Esophagus squamous epithelium (tissue), 5 donors: Measurements from ENCODE around the gene HPCAL1. TPM values are rescaled to one million over a fixed set of nuclear protein-coding genes. Genes with fewer than 3 reads are reported as not detected.

Experiments used
- DNase-seq: peaks from one replicate; lab custom pipeline; 2025; lab: John Stamatoyannopoulos, UW
- H3K27ac ChIP-seq, 4 donors: fragments of 200-600 bp; sonication (generic); one replicate each; pipeline ENCODE4 v1.5.1; 2016 to 2019; ENCODE audit warnings: mild to moderate bottlenecking in 1 of 4
- H3K27me3 ChIP-seq, 4 donors: fragments of 200-600 bp; sonication (generic); 1 replicate in 3 of 4; 2 replicates in 1 of 4; pipeline versions ENCODE4 v1.5.1 to v1.6.0; 2017 to 2021; ENCODE audit warnings: antibody characterized with exemption in 1 of 4
- H3K36me3 ChIP-seq, 3 donors: fragments of 200-600 bp; sonication (generic); one replicate each; pipeline ENCODE4 v1.5.1; 2016 to 2019
- H3K4me1 ChIP-seq, 3 donors: fragments of 200-600 bp; sonication (generic); one replicate each; pipeline ENCODE4 v1.5.1; 2017 to 2019
- H3K4me3 ChIP-seq, 4 donors: fragments of 200-600 bp; sonication (generic); 1 replicate in 3 of 4; 2 replicates in 1 of 4; pipeline ENCODE4 v1.5.1; 2016 to 2019; ENCODE audit warnings: mild to moderate bottlenecking in 2 of 4, moderate library complexity in 1 of 4
- H3K9me3 ChIP-seq, 3 donors: fragments of 200-600 bp; sonication (generic); one replicate each; pipeline ENCODE4 v1.5.1; 2016 to 2019
- CTCF ChIP-seq, 6 experiments: fragments of 450-650 bp in 4 of 6; fragments of 200-600 bp in 2 of 6; sonication (generic) in 2 of 6; IDR thresholded peaks; one replicate each; pipeline ENCODE4 v1.5.1; 2016 to 2019; ENCODE audit warnings: antibody characterized with exemption in 6 of 6, mild to moderate bottlenecking in 4 of 6, moderate library complexity in 4 of 6
- POLR2A ChIP-seq, 4 donors: fragments of 450-650 bp; IDR thresholded peaks; one replicate each; pipeline ENCODE4 v1.6.1; 2017; ENCODE audit warnings: antibody characterized with exemption in 4 of 4, mild to moderate bottlenecking in 4 of 4, moderate library complexity in 3 of 4
- WGBS, 2 donors: methylation state at CpG; one replicate each; pipeline ENCODE4 v1.1.5; 2018; 5-methylcytosine and 5-hydroxymethylcytosine counted together
- intact Hi-C: fragments of 100-400 bp; cut with DNase I; formaldehyde crosslinking; loops from one replicate; pipeline ENCODE4 v1.15.0; 2022
- total RNA-seq, 4 donors: library from RNA; depleted of rRNA; stranded (reverse); fragments of >200 nt; gene quantifications; one replicate each; pipeline ENCODE4 v1.1.0, GENCODE V29; 2016
- donor health status: DM: yes; HTN: yes; CAD: no.

Gene HPCAL1
- total RNA-seq, 4 donors from 2014 or later = 13.2 to 26.4 (median 20.5) TPM

- intact Hi-C loops = no loop called here
- Histone ChIP-seq H3K4me3 (no peak overlapping the region), H3K27me3 (peaks cover 0 to 13% (median 0%) of the 10 kb centered on the region in 4 donors), H3K27ac (no peak overlapping the region), H3K9me3 (no peaks in the 10 kb centered on the region), H3K36me3 (no peaks in the 10 kb centered on the region), H3K4me1 (no peaks in the 10 kb centered on the region)
- WGBS, 2 donors = 80% methylated on average over 12 to 19 of the region's 26 CpGs
- TF ChIP-seq POLR2A (IDR thresholded peaks at IDR 0.05) (no peak), CTCF (IDR thresholded peaks at IDR 0.05) (no peak)
- no peak for DNase-seq
Observed at GRCh38 chr2:10264506-10265328, 38.0 kb upstream of the HPCAL1 start.

GRCh38 chr2:10265329-10266132 lies 37.2 kb upstream of the HPCAL1 start:
- H3K4me3 ChIP-seq = no peak overlapping the region
- intact Hi-C loops = no loop called here
- DNase-seq = no peak
- no peak for TF ChIP-seq CTCF (IDR thresholded peaks at IDR 0.05)
- TF ChIP-seq POLR2A (IDR thresholded peaks at IDR 0.05) = no peak
- H3K4me1 ChIP-seq = no peaks in the 10 kb centered on the region
- H3K9me3 ChIP-seq = no peaks in the 10 kb centered on the region
- 75 to 81% methylated on average over 5 to 14 of the region's 18 CpGs for WGBS, 2 donors
- H3K27ac ChIP-seq = no peak overlapping the region
- H3K36me3 ChIP-seq = no peaks in the 10 kb centered on the region
- peaks cover 0 to 13% (median 0%) of the 10 kb centered on the region in 4 donors for H3K27me3 ChIP-seq

- no peaks in the 10 kb centered on the region for H3K36me3 ChIP-seq
- no peak overlapping the region for H3K4me3 ChIP-seq
- H3K4me1 ChIP-seq = no peaks in the 10 kb centered on the region
- no peaks in the 10 kb centered on the region for H3K9me3 ChIP-seq
- peaks cover 0 to 13% (median 0%) of the 10 kb centered on the region in 4 donors for H3K27me3 ChIP-seq
- TF ChIP-seq CTCF (IDR thresholded peaks at IDR 0.05) = no peak
- H3K27ac ChIP-seq = no peak overlapping the region
- intact Hi-C loops = no loop called here
- 46 to 57% methylated on average over 9 to 10 of the region's 10 CpGs for WGBS, 2 donors
- no peak for DNase-seq
Observed at GRCh38 chr2:10266133-10266620, 36.5 kb upstream of the HPCAL1 start.

- intact Hi-C loops = no loop called here
- no peak overlapping the region for H3K27ac ChIP-seq
- H3K27me3 ChIP-seq = peaks cover 0 to 8% (median 0%) of the 10 kb centered on the region in 4 donors
- H3K4me3 ChIP-seq = no peak overlapping the region
- WGBS, 2 donors = 86 to 88% methylated on average over 6 of the region's 6 CpGs
- no peak for TF ChIP-seq CTCF (IDR thresholded peaks at IDR 0.05)
- TF ChIP-seq POLR2A (IDR thresholded peaks at IDR 0.05) = no peak
- H3K4me1 ChIP-seq = no peaks in the 10 kb centered on the region
- no peak for DNase-seq
- no peaks in the 10 kb centered on the region for H3K9me3 ChIP-seq
- no peaks in the 10 kb centered on the region for H3K36me3 ChIP-seq
Observed at GRCh38 chr2:10267036-10267435, 35.7 kb upstream of the HPCAL1 start.
